ENCODE results near the gene VWA7.
"Not testable (repeated sequence)": the region's sequence is repeated elsewhere in the genome, so short reads cannot be mapped to it uniquely, and the experiment has no call there.

Gene VWA7

GRCh38 chr6:31776989-31777666 is at the start of gene VWA7:
TSS of gene VWA7 (minus strand) at chr6:31777328. CDS start at chr6:31776779, 549 bp downstream.
- no peak for DNase-seq (ENCODE audit: low spot score)

- DNase-seq (ENCODE audit: low spot score): peak; percentile 82
Observed at GRCh38 chr6:31826793-31827285, 49.7 kb upstream of the VWA7 start.

- DNase-seq (ENCODE audit: low spot score): no peak
Observed at GRCh38 chr6:31825553-31825952, 48.4 kb upstream of the VWA7 start.

- DNase-seq (ENCODE audit: low spot score): not testable (repeated sequence)
Observed at GRCh38 chr6:31823592-31824196, 46.6 kb upstream of the VWA7 start.

- DNase-seq (ENCODE audit: low spot score): peak; percentile 71
Observed at GRCh38 chr6:31822036-31822821, 45.1 kb upstream of the VWA7 start.

- peak; percentile 61 for DNase-seq (ENCODE audit: low spot score)
Observed at GRCh38 chr6:31821301-31822035, 44.3 kb upstream of the VWA7 start.

GRCh38 chr6:31820399-31820798 is 43.3 kb upstream of the VWA7 start:
- DNase-seq (ENCODE audit: low spot score): not testable (repeated sequence)

- DNase-seq (ENCODE audit: low spot score): no peak
Observed at GRCh38 chr6:31819871-31820299, 42.8 kb upstream of the VWA7 start.

- not testable (repeated sequence) for DNase-seq (ENCODE audit: low spot score)
Observed at GRCh38 chr6:31817929-31818511, 40.9 kb upstream of the VWA7 start.

GRCh38 chr6:31817133-31817928 is 40.2 kb upstream of the VWA7 start:
- DNase-seq (ENCODE audit: low spot score): not testable (repeated sequence)

- no peak for DNase-seq (ENCODE audit: low spot score)
Observed at GRCh38 chr6:31815025-31815838, 38.1 kb upstream of the VWA7 start, which contains the start of the genes HSPA1A and HSPA1L. TSS of gene HSPA1A (plus strand) at chr6:31815543. CDS start at chr6:31815757, 214 bp downstream. TSS of gene HSPA1L (minus strand) at chr6:31815283. CDS start at chr6:31811972, 3,311 bp downstream.

- DNase-seq (ENCODE audit: low spot score): no peak
Observed at GRCh38 chr6:31814677-31815024, 37.5 kb upstream of the VWA7 start.

- DNase-seq (ENCODE audit: low spot score): no peak
Observed at GRCh38 chr6:31813465-31813849, 36.3 kb upstream of the VWA7 start.

GRCh38 chr6:31811645-31812044 is 34.5 kb upstream of the VWA7 start:
- no peak for DNase-seq (ENCODE audit: low spot score)

- DNase-seq (ENCODE audit: low spot score): not testable (repeated sequence)
Observed at GRCh38 chr6:31808599-31808998, 31.5 kb upstream of the VWA7 start.

GRCh38 chr6:31806470-31807272 is 29.5 kb upstream of the VWA7 start, which contains the start of gene LSM2:
TSS of gene LSM2 (minus strand) at chr6:31806966. CDS start at chr6:31806757, 209 bp downstream.
- DNase-seq (ENCODE audit: low spot score): peak; percentile 100

- no peak for DNase-seq (ENCODE audit: low spot score)
Observed at GRCh38 chr6:31805939-31806469, 28.9 kb upstream of the VWA7 start.

Data from D341Med (cell line).